Ovary (tissue), 9 donors: ENCODE data around the gene CCL23. TPM values are rescaled to one million over a fixed set of nuclear protein-coding genes. Genes with fewer than 3 reads are reported as not detected.

Source experiments
- DNase-seq, 5 donors: peaks; one replicate each; pipeline ENCODE4 v3.0.0-alpha.2; 2019 to 2020
- H3K27ac ChIP-seq, 2 donors: fragments of 200-600 bp; one replicate each; pipeline versions ENCODE4 v1.5.1 to v1.8.0; 2019 to 2022
- H3K27me3 ChIP-seq: fragments of 200-600 bp; one replicate; pipeline ENCODE4 v1.8.0; 2022
- H3K36me3 ChIP-seq: fragments of 200-600 bp; sonication (generic); one replicate; pipeline ENCODE4 v1.5.1; 2019
- H3K4me1 ChIP-seq: one replicate; pipeline ENCODE4 v1.8.1; 2013; ENCODE audit warnings: mild to moderate bottlenecking, moderate library complexity; ENCODE audit not compliant: insufficient read depth
- H3K4me3 ChIP-seq: fragments of 200-600 bp; sonication (generic); one replicate; pipeline ENCODE4 v1.5.1; 2017
- H3K9me3 ChIP-seq, 2 donors: fragments of 200-600 bp in 1 of 2; sonication (generic) in 1 of 2; one replicate each; pipeline versions ENCODE4 v1.5.1 to v1.8.1; 2013 to 2019; ENCODE audit warnings: mild to moderate bottlenecking in 1 of 2, moderate library complexity in 1 of 2
- EP300 ChIP-seq: sonication (generic); formaldehyde crosslinking; IDR thresholded peaks from one replicate; pipeline ENCODE4 v1.6.1; 2017; ENCODE audit warnings: antibody characterized with exemption
- POLR2A ChIP-seq: fragments of 450-650 bp; IDR thresholded peaks from one replicate; pipeline ENCODE4 v1.6.1; 2017; ENCODE audit warnings: antibody characterized with exemption, mild to moderate bottlenecking, moderate library complexity
- WGBS, 3 donors: extraction: QIAGEN DNeasy Blood & Tissue Kit in 1 of 3; methylation state at CpG; one replicate each; pipeline versions ENCODE4 v1.1.5 to v1.1.7; 2013 to 2017; 5-methylcytosine and 5-hydroxymethylcytosine counted together
- intact Hi-C, 4 donors: fragments of 100-400 bp; cut with DNase I; formaldehyde crosslinking; loops; one replicate each; pipeline versions ENCODE4 v1.11.0 to v1.15.1; 2022 to 2023
- polyA plus RNA-seq, 2 donors: library from polyadenylated mRNA; stranded (reverse); fragments of 200-250 nt in 1 of 2; fragments of 350-450 nt in 1 of 2; fragmentation: Illumina TruSeq in 1 of 2; extraction: RNeasy Lipid Tissue Mini Kit (QIAGEN cat#74804) in 1 of 2; gene quantifications; one replicate each; pipeline ENCODE4 v1.2.3, GENCODE V29; 2013 to 2014
- total RNA-seq, 7 donors: library from RNA; depleted of rRNA in 2 of 7; stranded (reverse); fragments of >200 nt in 2 of 7; fragmentation: NEBNext Ultra II Directional in 3 of 7; extraction: Animal tissue kit (Norgen Biotek cat#: 25700) in 3 of 7; gene quantifications; one replicate each; pipeline versions ENCODE4 v1.1.0 to v1.2.4, GENCODE V29; 2016 to 2023
- TF ChIP-seq, protein P1 (sequence below), 3 donors: fragments of 450-650 bp in 2 of 3; fragments of 200-600 bp in 1 of 3; IDR thresholded peaks; one replicate each; pipeline versions ENCODE4 v1.5.1 to v1.8.0; 2016 to 2022; ENCODE audit warnings: antibody characterized with exemption in 3 of 3, mild to moderate bottlenecking in 1 of 3
- donor health status: DM: no; HTN: no; CAD: no; lungs with moderate emphysema.
- donor health status: DM: no; HTN: no; CAD: no.
- donor health status: Bipolar disorder and iron deficiency.
- donor health status: DM: yes; HTN: yes; CAD: no.
- donor health status: DM: no; HTN: no; CAD: no.
- donor health status: DM: yes; HTN: yes; CAD: no.

Gene CCL23
- total and polyA plus RNA-seq, 9 donors, result 0.81 to 9.2 (median 3.7) TPM; not detected in 2

DNA sequence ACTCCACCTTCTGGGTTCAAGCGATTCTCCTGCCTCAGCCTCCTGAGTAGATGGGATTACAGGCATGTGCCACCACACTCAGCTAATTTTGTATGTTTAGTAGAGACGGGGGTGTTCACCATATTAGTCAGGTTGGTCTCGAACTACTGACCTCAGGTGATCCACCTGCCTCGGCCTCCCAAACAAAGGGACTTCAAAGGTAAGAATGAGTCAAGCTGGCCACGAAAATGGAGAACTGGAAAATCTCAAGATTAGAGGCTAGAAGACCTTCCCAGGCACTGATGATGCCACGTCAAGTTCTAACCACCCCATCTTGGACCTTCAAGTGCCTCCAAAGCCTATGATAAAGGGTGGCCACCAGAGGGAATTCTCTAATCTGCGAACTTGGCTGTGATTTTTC lies 15.1 kb downstream of the CCL23 start:
- H3K4me1 ChIP-seq, result no peaks in the 10 kb centered on the region
- no peak overlapping the region for H3K4me3 ChIP-seq
- no peaks in the 10 kb centered on the region for H3K27me3 ChIP-seq
- no peaks in the 10 kb centered on the region for H3K9me3 ChIP-seq
- intact Hi-C loops, result no loop called here
- H3K36me3 ChIP-seq, result no peaks in the 10 kb centered on the region
- no peak overlapping the region for H3K27ac ChIP-seq
- no peak for DNase-seq
- TF ChIP-seq, protein P1, sequence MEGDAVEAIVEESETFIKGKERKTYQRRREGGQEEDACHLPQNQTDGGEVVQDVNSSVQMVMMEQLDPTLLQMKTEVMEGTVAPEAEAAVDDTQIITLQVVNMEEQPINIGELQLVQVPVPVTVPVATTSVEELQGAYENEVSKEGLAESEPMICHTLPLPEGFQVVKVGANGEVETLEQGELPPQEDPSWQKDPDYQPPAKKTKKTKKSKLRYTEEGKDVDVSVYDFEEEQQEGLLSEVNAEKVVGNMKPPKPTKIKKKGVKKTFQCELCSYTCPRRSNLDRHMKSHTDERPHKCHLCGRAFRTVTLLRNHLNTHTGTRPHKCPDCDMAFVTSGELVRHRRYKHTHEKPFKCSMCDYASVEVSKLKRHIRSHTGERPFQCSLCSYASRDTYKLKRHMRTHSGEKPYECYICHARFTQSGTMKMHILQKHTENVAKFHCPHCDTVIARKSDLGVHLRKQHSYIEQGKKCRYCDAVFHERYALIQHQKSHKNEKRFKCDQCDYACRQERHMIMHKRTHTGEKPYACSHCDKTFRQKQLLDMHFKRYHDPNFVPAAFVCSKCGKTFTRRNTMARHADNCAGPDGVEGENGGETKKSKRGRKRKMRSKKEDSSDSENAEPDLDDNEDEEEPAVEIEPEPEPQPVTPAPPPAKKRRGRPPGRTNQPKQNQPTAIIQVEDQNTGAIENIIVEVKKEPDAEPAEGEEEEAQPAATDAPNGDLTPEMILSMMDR (IDR thresholded peaks at IDR 0.05), result no peak
- TF ChIP-seq POLR2A (no peak), EP300 (no peak)
- WGBS, 3 donors, result 81 to 87% (median 81%) methylated on average over 7 of the region's 7 CpGs

DNA sequence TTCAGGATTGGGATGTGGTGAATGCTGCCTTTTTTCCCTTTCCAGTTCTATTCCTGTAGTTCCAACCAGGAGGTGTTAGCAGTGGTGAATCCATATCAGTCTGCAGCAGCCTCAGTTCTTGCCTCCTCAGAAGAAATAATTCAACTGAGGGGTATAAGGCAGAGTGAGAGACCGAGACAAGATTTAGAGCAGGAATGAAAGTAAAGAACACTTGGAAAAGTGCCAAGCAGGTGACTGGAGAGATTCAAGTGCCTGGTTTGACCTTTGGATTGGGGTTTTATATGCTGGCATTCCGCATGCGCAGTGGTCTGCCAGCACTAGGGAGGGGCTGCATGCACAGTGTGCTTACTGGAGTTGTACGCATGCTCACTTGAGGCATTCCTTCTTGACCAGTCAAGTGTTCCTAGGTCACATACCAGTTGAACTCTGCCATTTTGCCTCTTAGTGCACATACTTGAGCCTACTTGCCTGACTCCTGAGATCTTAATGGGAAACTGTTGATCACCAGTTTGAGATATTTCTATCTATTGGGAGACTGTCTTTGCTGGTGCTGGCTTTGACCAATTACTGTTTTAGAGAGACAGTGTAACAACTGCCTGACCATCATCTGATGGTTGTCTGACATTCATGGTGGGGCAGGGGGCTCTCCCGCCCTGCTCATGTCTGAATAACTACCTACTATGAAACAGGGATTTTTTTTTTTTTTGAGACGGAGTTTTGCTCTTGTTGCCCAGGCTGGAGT lies 15.7 kb downstream of the CCL23 start:
- no peaks in the 10 kb centered on the region for H3K27me3 ChIP-seq
- H3K27ac ChIP-seq, result no peak overlapping the region
- WGBS, 3 donors, result 65 to 69% (median 65%) methylated on average over 6 of the region's 6 CpGs
- no peaks in the 10 kb centered on the region for H3K36me3 ChIP-seq
- H3K4me3 ChIP-seq, result no peak overlapping the region
- H3K9me3 ChIP-seq, result no peaks in the 10 kb centered on the region
- H3K4me1 ChIP-seq, result no peaks in the 10 kb centered on the region
- TF ChIP-seq, protein P1 (IDR thresholded peaks at IDR 0.05), result no peak
- TF ChIP-seq POLR2A (no peak), EP300 (no peak)
- no peak for DNase-seq
- intact Hi-C loops, result no loop called here

DNA sequence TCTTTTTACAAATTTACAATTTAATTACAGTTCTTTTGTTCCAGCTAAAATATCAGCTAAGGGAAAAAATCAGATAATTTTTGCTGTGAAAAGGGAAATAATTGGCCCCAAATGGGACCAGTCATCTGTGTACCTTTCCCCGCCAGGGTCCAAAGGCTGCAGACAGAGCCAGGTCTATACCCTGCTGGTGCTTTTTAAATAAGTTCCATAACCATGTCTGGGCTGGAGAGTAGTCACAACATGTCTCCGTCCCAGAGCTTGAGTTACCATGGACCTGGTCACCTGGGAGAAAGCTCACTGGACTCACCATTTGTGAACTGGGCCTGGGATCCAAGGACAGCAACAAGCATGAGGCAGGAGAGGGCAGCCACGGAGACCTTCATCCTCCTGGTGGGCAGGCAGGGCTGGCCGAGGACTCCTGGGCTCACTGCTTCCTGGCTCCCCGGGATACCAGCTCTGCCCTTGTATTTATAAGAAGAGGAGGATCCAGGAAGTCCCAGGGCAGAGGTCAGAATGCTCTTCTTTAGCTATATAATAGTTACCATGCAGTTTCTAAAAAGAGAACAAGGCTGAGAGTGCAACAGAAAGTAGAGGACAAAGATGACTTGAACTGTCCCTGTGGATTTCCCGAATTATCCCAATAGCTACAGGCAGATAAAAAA lies 16.5 kb downstream of the CCL23 start, which contains the start of gene CCL15:
TSS of gene CCL15 (minus strand) at position 444 of the 662 bp plus-strand sequence. CDS start at position 383, 61 bp downstream.
- no peak for TF ChIP-seq POLR2A
- TF ChIP-seq, protein P1 (IDR thresholded peaks at IDR 0.05), result no peak
- 66 to 70% (median 67%) methylated on average over 6 of the region's 6 CpGs for WGBS, 3 donors

DNA sequence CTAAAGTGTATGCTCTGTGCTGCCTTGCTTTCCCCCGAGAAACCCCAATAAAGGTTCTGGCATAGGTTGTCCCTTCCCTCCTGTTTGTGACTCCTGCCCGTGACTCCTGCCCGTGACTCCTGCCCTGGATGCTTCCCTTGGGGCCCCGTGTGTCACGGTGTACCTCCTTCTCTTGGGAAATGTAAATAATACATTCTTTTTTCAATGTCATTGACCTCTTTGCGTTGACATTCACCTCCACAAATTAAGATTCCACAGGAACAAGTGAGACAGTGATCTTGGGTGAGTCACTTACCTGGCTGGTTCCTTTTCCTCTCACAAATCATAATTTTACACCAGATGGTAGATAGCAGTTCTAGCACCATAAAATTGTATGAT lies 17.1 kb downstream of the CCL23 start:
- intact Hi-C loops, result no loop called here
- TF ChIP-seq EP300 (no peak), POLR2A (no peak)
- Histone ChIP-seq H3K4me3 (no peak overlapping the region), H3K27ac (no peak overlapping the region), H3K9me3 (no peaks in the 10 kb centered on the region), H3K36me3 (no peaks in the 10 kb centered on the region), H3K4me1 (no peaks in the 10 kb centered on the region), H3K27me3 (no peaks in the 10 kb centered on the region)
- 59 to 74% (median 67%) methylated on average over 6 of the region's 6 CpGs for WGBS, 3 donors
- DNase-seq, result no peak

More for the DNA sequence above, 16.5 kb downstream of the CCL23 start, which contains the start of gene CCL15:
- Histone ChIP-seq H3K27me3 (no peaks in the 10 kb centered on the region), H3K27ac (no peak within 1 kb of the TSS), H3K4me1 (no peaks in the 10 kb centered on the region), H3K9me3 (no peaks in the 10 kb centered on the region), H3K36me3 (no peaks in the 10 kb centered on the region), H3K4me3 (no peak within 1 kb of the TSS)
- intact Hi-C loops, result no loop called here
- no peak for DNase-seq

DNA sequence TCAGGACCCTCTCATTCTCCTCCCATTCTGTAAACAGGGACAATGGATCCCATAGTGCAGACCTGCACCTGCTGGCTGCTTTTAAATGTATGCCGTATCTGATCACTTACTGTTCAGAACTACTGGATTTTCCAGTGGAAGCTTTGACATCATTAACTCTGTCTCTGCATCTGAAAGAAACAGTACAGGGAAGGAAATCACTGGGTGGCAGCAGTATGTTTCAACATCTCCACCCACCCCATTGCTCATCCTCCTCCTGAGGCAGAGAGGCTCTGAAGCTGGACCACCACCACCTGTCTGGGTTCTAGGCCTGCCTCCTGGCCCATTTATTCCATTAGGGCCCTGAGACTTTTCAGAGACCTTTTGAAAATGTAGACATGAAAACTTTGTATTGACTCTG lies 19.0 kb downstream of the CCL23 start:
- H3K27me3 ChIP-seq, result no peaks in the 10 kb centered on the region
- TF ChIP-seq EP300, result no peak
- TF ChIP-seq POLR2A, result no peak
- TF ChIP-seq, protein P1 (IDR thresholded peaks at IDR 0.05), result no peak
- intact Hi-C loops, result no loop called here
- no peaks in the 10 kb centered on the region for H3K36me3 ChIP-seq
- DNase-seq, result no peak
- H3K4me3 ChIP-seq, result no peak overlapping the region
- no peaks in the 10 kb centered on the region for H3K9me3 ChIP-seq
- no peaks in the 10 kb centered on the region for H3K4me1 ChIP-seq
- WGBS, 3 donors, result 70 to 76% (median 71%) methylated on average over 1 of the region's 1 CpG
- no peak overlapping the region for H3K27ac ChIP-seq
